Prostate gland (tissue), 2 donors: ENCODE results near the gene TMEM8B. TPM values are rescaled to one million over a fixed set of nuclear protein-coding genes. Genes with fewer than 3 reads are reported as not detected.

Experiments used
- DNase-seq: peaks from one replicate; pipeline ENCODE4 v3.0.0-alpha.2; 2019; ENCODE audit warnings: low spot score
- H3K27ac ChIP-seq, 2 donors: fragments of 200-600 bp; sonication (generic); 2 replicates each; pipeline ENCODE4 v1.5.1; 2017 to 2019
- H3K27me3 ChIP-seq: fragments of 200-600 bp; sonication (generic); replicated peaks from 2 replicates; pipeline ENCODE4 v1.5.1; 2019; ENCODE audit not compliant: insufficient read depth
- H3K36me3 ChIP-seq, 2 donors: fragments of 200-600 bp; sonication (generic); 1 replicate in 1 of 2; 2 replicates in 1 of 2; pipeline versions ENCODE4 v1.5.1 to v1.8.1; 2017 to 2019
- H3K4me1 ChIP-seq: fragments of 200-600 bp; sonication (generic); replicated peaks from 2 replicates; pipeline ENCODE4 v1.5.1; 2019
- H3K4me3 ChIP-seq, 2 donors: fragments of 200-600 bp; sonication (generic); 2 replicates each; pipeline ENCODE4 v1.5.1; 2017 to 2019
- H3K9me3 ChIP-seq: fragments of 200-600 bp; sonication (generic); 2 replicates; pipeline ENCODE4 v1.5.1; 2017
- CTCF ChIP-seq, 4 experiments: fragments of 200-600 bp in 2 of 4; fragments of 450-650 bp in 2 of 4; sonication (generic) in 2 of 4; IDR thresholded peaks; 1 replicate in 3 of 4; 2 replicates in 1 of 4; pipeline ENCODE4 v1.5.1; 2016 to 2019; ENCODE audit warnings: antibody characterized with exemption in 4 of 4, mild to moderate bottlenecking in 2 of 4, moderate library complexity in 2 of 4
- POLR2A ChIP-seq: fragments of 450-650 bp; IDR thresholded peaks from one replicate; pipeline ENCODE4 v1.6.1; 2016; ENCODE audit warnings: antibody characterized with exemption, mild to moderate bottlenecking
- POLR2AphosphoS5 ChIP-seq: sonication (generic); formaldehyde crosslinking; IDR thresholded peaks from one replicate; pipeline ENCODE4 v1.6.1; 2017; ENCODE audit warnings: antibody characterized with exemption
- WGBS: methylation state at CpG from one replicate; pipeline ENCODE4 v1.1.5; 2018; 5-methylcytosine and 5-hydroxymethylcytosine counted together
- intact Hi-C: fragments of 100-400 bp; cut with DNase I; formaldehyde crosslinking; loops from one replicate; pipeline ENCODE4 v1.14.2; 2022
- total RNA-seq, 2 donors: library from RNA; depleted of rRNA; stranded (reverse); fragments of >200 nt; gene quantifications; one replicate each; pipeline ENCODE4 v1.1.0, GENCODE V29; 2016

The TMEM8B gene
- total RNA-seq, 2 donors from 2014 or later: 15.8 to 25.9 TPM

- intact Hi-C loops: no loop called here
- 95% methylated on average over 5 of the region's 5 CpGs for WGBS
- TF ChIP-seq POLR2A: no peak
- no peak for TF ChIP-seq POLR2AphosphoS5
- no peak for TF ChIP-seq CTCF (IDR thresholded peaks at IDR 0.05)
- no peak for DNase-seq
- H3K27me3 ChIP-seq: no peaks in the 10 kb centered on the region
- H3K9me3 ChIP-seq: no peaks in the 10 kb centered on the region
- no peak overlapping the region for H3K4me3 ChIP-seq
- no peaks in the 10 kb centered on the region for H3K4me1 ChIP-seq
- no peaks in the 10 kb centered on the region for H3K36me3 ChIP-seq
- H3K27ac ChIP-seq: no peak overlapping the region
Observed at GRCh38 chr9:35839926-35840325, 10.9 kb downstream of the TMEM8B start.

GRCh38 chr9:35840881-35841644, 12.0 kb downstream of the TMEM8B start:
- TF ChIP-seq POLR2AphosphoS5: no peak
- no peak for TF ChIP-seq CTCF (IDR thresholded peaks at IDR 0.05)
- no peak for TF ChIP-seq POLR2A
- H3K4me3 ChIP-seq: no peak overlapping the region
- WGBS: 93% methylated on average over 15 of the region's 15 CpGs
- DNase-seq: no peak
- H3K9me3 ChIP-seq: no peaks in the 10 kb centered on the region
- no peaks in the 10 kb centered on the region for H3K36me3 ChIP-seq
- no peaks in the 10 kb centered on the region for H3K27me3 ChIP-seq
- no peaks in the 10 kb centered on the region for H3K4me1 ChIP-seq
- H3K27ac ChIP-seq: no peak overlapping the region
- intact Hi-C loops: no loop called here

GRCh38 chr9:35841645-35841900, 12.5 kb downstream of the TMEM8B start:
- Histone ChIP-seq H3K9me3 (no peaks in the 10 kb centered on the region), H3K4me1 (no peaks in the 10 kb centered on the region), H3K36me3 (no peaks in the 10 kb centered on the region), H3K27me3 (no peaks in the 10 kb centered on the region), H3K27ac (no peak overlapping the region), H3K4me3 (no peak overlapping the region)
- TF ChIP-seq POLR2A (no peak), CTCF (IDR thresholded peaks at IDR 0.05) (no peak), POLR2AphosphoS5 (no peak)
- intact Hi-C loops: no loop called here
- no peak for DNase-seq
- 71% methylated on average over 5 of the region's 5 CpGs for WGBS

GRCh38 chr9:35842020-35842745, 13.2 kb downstream of the TMEM8B start:
- Histone ChIP-seq H3K4me1 (no peaks in the 10 kb centered on the region), H3K4me3 (no peak overlapping the region), H3K36me3 (no peaks in the 10 kb centered on the region), H3K27ac (no peak overlapping the region), H3K9me3 (no peaks in the 10 kb centered on the region), H3K27me3 (no peaks in the 10 kb centered on the region)
- WGBS: 94% methylated on average over 17 of the region's 17 CpGs
- DNase-seq: no peak
- intact Hi-C loops: no loop called here
- no peak for TF ChIP-seq CTCF (IDR thresholded peaks at IDR 0.05)
- TF ChIP-seq POLR2A: no peak
- TF ChIP-seq POLR2AphosphoS5: no peak

GRCh38 chr9:35842795-35843194, 13.8 kb downstream of the TMEM8B start:
- no peak for DNase-seq
- H3K4me3 ChIP-seq: no peak overlapping the region
- H3K27me3 ChIP-seq: no peaks in the 10 kb centered on the region
- H3K36me3 ChIP-seq: no peaks in the 10 kb centered on the region
- intact Hi-C loops: no loop called here
- H3K4me1 ChIP-seq: no peaks in the 10 kb centered on the region
- H3K27ac ChIP-seq: no peak overlapping the region
- 85% methylated on average over 3 of the region's 3 CpGs for WGBS
- TF ChIP-seq POLR2AphosphoS5 (no peak), POLR2A (no peak), CTCF (IDR thresholded peaks at IDR 0.05) (no peak)
- no peaks in the 10 kb centered on the region for H3K9me3 ChIP-seq
